GM21529 (cell line): ENCODE results near the gene UNC45A.
"Not testable (repeated sequence)": the region's sequence is repeated elsewhere in the genome, so short reads cannot be mapped to it uniquely, and the experiment has no call there.

Experiments used
- ATAC-seq: cut with Tn5 transposase; IDR thresholded peaks from one replicate; pipeline ENCODE4 v1.9.1; 2021; ENCODE audit not compliant: unreplicated experiment

The UNC45A gene

DNA sequence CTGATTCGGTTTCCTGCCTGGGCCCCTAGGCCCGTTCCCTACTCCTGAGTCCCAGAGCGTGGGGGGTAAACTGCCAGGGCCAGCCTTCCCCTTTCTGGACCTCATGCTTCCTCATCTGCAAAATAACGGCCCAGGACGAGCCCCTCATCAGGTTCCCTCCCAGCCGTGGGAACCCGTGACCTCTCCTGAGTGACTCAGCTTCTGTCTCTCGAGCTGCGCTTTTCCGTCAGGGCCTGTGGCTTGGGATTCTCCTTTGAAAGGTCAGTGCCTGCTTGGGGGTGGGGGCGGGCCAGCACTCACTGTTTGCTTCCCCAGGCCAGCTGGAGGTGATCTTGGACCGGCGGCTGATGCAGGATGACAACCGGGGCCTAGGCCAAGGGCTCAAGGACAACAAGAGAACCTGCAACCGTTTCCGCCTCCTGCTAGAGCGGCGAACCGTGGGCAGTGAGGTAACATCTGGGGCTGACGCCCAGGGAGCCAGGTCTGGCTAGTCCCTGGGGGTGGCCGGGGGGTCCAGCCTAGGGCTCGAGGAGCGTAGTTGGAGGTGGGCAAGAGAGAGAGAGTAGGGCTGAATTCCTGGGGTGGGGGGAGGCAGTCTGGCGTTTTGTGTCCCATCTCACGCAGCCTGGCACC is 19.2 kb upstream of the UNC45A start:
- ATAC-seq: no peak

DNA sequence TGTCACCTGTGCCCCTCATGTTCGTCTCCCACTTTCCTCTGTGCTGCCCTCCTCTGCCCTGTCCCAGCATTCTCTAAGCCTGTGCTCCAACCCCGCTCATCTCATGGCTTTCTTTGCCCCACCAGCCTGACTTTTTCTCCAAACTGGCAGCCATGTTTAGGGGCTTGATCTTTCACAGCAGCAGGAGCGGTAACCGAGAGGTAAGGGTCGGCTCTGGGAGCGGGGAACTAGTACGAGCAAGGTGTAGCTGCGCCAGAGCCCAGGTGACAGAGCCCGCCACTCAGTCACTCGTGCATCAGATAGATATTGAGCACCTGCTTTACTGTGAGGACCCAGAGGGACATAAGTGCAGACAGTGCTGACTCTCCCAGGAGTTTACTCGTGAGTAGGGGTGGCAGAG is 18.6 kb upstream of the UNC45A start:
- ATAC-seq: no peak

DNA sequence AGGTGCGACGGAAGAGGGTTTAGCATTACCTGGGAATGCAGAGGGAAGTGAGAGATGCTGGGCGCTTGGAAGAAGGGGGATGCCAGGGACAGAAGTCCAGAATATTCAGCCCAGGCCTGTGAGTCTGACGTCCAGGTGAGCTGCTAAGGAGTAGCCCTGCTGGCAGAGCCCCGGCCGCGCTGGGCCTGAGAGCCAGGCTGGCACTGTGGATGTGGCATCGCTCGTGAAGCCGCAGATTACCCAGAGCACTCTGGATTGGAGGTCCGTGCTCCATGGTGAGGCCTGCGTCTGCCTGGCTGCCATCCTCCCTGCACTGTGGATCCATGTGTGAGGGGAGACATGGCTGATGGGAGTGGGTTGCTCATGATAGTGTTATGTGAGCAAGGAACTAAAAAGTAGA is 17.5 kb upstream of the UNC45A start:
- no peak for ATAC-seq

DNA sequence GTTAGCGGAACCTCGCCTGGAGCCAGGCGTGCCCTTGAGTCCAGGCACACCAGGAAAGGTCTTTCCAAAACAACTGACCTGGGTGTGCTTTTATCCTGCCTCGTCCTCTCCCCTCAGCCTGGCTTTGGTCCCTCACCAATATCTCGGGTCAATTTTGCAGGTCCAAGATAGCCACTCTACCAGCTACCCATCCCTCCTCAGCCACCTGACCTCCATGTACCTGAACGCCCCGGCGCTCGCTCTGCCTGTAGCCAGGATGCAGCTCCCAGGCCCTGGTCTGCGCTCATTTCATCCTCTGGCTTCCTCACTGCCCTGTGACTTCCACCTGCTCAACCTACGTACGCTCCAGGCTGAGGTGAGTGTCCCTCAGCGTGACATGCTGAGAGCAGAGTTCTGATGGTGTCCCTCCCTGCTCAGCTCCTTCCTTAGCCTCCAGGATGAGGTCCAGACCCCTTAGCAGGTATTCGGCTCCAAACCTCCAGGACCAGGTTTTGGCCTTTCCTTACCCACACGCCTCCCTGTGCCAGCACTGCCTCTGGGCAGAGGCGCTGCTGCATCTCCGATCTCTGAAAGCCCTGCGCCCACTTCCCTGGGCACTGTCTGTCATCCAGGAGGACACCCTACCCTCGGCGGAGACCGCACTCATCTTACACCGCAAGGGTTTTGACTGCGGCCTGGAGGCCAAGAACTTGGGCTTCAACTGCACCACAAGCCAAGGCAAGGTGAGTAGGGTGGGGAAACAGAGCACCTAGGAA is 16.9 kb upstream of the UNC45A start:
- ATAC-seq: no peak

DNA sequence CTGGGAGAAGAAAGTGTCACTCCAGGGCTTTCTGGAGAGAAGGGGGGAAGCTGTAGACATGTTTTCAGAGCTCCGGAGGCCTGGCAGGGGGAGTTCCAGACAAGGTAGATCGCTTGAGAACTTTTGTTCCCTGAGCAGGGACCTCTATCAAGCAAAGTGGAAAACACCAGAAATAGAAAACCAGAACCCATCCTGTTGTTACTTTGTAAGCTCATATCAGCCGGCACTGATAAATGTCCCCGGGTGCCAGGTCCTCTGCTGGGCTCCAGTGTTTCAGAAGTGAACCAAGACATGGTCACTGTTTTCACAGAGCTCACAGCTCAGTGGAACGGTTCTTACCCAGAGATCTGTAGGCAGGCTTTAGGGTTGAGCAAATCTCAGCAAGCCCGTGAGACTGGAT is 16.2 kb upstream of the UNC45A start:
- no peak for ATAC-seq

DNA sequence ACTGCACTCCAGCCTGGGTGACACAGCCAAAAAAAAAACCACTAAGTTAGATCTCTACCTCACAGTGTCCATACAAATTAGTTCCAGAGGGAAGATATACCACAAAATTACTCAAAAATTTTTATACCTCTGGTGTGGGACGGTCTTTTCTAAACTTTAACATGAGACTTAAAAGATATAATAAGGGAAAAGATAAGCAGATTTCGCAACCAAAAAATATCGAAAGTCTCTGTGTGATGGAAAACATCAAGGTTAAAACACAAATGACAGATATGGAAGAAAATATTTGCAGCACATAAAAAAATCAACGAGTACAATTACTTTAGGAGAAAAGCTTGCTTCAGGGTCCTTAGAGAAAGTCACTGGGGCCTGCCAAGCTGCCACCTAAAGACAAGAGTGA is 13.2 kb upstream of the UNC45A start:
- no peak for ATAC-seq

DNA sequence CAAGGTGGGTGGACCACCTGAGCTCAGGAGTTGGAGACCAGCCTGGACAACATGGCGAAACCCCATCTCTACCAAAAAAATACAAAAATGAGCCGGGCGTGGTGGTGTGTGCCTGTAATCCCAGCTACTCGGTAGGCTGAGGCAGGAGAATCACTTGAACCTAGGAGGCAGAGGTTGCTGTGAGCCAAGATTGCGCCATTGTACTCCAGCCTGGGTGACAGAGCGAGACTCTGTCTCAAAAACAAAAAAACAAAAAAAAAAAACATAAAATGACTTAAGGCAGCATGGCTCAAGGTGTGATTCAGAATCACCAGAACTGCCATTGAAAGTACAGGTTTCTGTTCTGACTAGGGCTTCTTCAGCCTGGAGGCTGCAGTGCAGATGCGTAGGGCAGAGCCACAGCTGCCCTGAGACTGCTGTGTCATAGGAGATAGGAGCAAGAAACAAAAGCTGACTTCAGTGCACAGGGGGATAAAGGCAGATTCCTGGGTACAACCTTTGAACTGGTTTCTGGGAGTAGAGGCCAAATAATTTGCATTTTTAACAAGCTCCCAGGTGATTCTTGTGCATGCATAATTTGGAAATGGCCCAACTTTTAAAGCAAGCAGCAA is 12.3 kb upstream of the UNC45A start:
- ATAC-seq: peak; percentile 82

DNA sequence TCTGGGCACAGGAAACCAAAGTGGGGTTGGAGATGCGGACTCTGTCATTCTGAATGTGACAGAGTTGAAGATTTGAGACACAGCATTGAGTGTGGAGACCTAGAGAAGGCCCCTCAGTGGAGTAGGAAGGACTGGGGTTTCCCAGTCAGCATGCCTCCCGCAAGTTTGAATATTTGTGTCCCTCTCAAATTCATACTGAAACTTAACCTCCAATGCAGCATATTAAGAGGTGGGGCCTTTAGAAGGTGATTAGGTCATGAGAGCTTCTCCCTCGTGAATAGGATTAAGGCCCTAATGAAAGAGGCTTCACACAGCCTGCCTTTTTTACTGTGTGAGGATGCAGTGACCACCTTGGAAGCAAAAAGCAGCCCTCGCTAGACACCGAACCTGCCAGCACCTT is 10.7 kb upstream of the UNC45A start:
- peak; percentile 73 for ATAC-seq

DNA sequence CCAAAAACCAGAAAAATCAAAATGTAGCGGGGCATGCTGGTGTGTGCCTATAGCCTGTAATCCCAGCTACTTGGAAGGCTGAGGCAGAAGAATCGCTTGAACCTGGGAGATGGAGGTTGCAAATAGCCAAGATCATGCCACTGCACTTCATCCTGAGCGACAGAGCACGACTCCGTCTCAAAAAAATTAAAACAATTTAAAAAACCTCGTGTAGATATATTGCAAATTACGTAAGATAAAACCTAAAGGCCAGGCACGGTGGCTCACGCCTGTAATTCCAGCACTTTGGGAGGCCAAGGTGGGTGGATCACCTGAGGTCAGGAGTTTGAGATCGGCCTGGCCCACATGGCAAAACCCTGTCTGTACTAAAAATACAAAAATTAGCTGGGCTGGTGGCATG is 8.3 kb upstream of the UNC45A start:
- not testable (repeated sequence) for ATAC-seq

DNA sequence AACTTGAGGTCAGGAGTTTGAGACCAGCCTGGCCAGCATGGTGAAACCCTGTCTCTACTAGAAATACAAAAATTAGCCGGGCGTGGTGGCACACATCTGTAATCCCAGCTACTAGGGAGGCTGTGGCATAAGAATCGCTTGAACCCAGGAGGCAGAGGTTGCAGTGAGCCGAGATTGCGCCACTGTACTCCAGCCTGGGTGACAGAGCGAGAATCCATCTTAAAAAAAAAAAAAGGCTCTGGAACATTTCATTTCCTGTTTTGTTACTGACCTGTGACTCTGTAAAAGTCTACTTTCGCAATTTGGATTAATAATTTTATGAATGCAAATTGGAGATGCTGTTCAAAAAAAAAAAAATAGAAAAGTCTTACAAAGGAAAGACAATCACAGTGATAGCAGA is 7.0 kb upstream of the UNC45A start:
- not testable (repeated sequence) for ATAC-seq

DNA sequence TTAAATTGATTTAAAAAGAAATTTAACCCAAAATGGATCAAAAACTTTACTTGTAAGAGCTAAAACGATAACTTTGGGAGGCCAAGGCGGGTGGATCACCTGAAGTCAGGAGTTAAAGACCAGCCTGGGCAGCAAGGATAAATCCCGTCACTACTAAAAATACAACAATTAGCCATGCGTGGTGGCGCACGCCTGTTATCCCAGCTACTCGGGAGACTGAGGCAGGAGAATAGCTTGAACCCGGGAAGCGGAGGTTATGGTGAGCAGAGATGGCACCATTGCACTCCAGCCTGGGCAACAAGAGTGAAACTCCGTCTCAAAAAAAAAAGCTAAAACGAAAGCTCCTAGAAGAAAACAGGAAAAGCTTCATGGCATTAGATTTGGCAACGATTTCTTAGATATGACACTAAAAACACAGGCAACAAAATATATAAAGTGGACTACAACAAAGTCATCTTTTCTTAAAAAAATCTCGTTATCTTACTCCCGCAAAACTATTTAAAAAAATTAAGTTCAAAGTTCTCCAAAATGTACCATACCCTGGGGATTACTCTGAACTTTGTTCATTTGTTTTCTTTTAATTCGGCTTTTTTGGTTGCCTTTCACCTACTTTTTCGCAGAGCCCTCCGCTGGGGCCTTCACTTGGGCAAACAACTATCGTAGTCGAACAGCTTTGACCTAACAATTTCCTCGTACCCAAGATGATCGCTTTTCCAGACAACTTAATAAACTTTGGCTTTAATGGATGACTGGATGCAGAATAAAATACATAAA is 5.7 kb upstream of the UNC45A start:
- no peak for ATAC-seq

DNA sequence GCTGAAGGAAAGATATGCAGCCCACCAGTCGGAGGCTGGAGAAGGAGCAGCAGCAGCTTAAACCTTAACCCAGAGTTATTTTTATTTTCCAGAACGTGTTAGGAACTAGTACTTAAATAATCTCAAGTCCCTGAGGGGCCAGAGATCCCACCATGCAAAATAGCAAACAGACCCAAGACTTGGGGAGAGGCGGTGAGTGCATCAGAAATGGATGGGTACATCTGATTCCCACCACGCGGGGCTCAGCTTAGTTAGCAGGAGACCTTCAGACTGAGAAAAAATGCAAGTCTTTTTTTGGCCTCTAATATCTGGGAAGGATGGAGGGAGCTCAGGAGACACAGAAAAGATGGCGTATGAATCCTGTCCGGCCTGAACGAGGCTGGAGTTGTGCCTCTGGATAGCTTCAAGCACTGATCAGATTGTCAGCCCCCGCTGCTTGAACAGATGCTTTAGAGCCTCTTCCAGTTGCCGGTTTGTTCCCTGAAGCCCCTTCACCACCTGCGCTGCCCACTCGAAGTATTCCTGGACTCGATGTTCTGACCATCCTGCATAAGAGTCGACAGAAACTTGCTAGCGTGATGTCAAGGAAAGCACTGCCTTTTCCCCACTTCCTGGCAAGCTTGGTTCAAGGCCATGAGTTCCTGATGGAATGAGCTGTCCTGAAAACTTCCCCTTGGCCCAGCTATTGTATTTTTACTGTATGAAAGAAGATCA is 4.1 kb upstream of the UNC45A start:
- ATAC-seq: no peak

DNA sequence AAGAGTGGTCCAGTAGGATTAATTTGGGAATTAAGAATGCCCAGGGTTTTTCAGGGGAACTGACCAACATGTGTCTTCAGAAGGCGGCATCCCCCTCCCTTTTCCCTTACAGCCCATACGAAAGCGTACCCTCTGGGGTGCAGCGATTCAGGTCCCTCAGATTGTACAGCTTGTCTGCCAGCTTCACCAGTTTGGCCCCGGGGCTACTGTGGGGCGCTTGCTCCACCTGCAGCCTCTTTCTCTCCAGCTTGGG is 3.6 kb upstream of the UNC45A start:
- ATAC-seq: no peak

DNA sequence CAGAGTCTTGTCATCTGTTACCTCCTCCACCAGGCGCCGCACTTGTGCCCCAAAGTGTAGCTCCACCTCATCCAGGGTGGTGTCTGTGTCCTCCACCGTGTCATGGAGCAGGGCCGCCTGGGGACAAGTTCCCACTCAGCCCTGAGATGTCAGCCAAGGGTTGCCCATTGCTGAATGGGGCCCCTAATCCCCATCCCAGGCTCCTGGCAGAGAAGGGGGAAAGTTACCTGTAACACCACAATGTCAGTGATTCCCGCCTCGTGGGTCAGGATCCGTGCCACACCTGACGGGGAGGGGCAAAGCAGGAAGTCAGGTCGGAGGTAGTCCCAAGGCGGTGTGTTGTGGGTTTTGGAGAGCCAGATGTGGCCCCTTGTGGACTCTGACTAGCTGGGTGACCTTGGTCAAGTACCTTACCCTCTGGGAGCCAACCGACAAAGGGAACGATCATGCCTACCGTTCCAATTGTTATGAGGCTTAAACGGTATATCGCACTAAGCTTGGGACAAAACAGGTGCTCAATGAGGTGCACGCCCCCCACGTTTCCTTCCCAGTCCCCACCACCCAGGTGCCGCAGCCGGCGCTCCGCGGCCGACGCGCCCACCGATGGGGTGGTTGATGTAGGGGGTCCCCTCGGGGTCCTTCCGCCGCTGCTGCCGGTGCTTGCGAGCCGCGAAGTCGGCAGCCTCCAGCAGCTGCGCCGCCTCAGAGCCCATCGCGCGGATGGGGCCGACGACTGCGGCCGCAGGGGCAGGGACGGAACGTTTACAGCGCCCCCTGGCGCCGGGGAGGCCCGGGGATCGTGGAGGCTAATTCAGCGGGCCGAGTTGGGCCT is 3.0 kb upstream of the UNC45A start, which contains the start of gene HDDC3:
Gene HDDC3, minus strand, starts transcription at position 722 of the 832 bp plus-strand sequence. Its CDS starts 9 bp downstream, at position 713.
- ATAC-seq: peak; percentile 46

DNA sequence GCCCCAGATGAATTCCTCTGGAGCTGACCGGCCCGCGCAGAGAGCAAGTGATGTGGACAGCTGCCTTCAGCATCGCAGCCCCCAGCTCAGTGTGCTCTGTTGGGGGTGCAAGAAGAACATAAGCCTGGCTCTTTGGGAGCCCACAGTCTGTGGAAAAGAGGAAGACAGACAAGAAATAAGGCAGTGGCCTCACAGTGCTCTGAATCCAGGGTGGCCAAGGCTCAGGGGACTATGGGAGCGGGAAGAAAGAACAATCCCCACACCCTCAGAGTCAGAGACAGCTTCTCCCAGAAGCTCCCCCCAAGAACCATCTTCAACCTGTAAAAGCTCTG is 2.5 kb upstream of the UNC45A start:
- ATAC-seq: no peak

DNA sequence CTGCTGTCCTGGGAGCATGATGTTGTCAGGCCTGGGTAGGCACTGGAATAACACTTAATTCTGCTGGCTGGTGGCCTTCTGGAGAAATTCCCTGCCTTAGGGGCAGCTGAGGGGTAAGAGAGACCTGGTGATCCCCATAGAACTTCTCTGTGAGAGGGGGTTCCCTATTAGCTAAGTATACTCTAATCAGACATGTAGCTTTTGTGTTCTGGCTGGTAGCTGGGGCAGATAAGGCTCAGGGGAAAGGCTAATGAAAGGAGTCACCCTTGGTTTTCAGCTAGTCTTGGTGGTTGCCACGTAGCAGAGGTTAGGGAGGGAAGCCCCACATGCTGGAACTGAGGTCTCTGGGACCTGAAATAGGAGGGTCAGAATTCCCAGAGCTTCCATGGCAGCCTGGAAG is 1.8 kb upstream of the UNC45A start:
- no peak for ATAC-seq

DNA sequence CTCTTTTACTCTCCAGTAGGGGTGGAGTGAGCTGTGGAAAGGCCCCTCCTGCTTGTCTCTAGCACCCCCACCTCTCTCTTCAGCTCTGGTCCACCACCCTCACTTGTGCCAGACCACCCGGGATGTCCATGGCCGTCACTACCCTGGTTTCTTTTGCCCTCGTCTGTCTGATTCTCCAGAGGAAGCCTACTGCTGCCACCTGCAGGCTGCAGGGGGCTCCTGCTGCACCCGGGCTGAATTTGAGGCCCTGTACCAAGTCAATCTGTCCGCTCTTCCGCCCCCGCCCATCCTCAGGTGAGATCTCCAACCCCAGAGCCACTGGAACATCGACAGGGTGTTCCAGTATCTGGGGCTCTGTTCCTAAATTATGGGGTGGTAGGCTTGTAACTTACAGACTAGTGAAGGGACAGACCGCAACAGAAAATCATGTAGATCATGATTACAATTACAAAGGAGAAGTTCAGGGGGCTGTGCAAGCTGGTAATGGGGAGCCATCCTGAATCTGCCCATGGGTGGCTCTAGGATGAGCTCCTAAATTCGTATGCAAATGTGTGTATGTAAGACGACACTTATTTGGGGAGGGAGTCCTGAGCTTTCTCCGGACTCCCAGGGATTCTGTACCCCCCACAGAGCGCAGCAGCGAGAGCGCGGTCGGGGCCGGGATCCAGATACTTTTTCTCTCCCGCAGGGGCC is 683 bp upstream of the UNC45A start:
- peak; percentile 31 for ATAC-seq

DNA sequence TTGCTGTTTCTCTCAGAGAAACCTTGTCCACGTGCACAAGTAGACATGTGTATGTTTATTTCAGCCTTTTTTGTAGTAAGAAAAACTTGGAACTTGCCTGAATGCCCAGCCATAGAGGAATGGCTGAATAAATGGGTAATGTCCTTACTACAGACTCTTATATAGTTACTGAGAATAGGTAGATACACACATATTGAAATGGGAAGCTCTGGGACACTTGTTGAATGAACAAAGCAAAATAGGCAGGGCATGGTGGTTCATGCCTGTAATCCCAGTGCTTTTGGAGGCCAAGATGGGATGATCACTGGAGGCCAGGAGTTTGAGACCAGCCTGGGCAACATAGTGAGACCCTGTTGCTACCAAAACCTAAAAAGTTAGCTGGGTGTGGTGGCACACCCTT is 1.7 kb downstream of the UNC45A start:
- no peak for ATAC-seq

DNA sequence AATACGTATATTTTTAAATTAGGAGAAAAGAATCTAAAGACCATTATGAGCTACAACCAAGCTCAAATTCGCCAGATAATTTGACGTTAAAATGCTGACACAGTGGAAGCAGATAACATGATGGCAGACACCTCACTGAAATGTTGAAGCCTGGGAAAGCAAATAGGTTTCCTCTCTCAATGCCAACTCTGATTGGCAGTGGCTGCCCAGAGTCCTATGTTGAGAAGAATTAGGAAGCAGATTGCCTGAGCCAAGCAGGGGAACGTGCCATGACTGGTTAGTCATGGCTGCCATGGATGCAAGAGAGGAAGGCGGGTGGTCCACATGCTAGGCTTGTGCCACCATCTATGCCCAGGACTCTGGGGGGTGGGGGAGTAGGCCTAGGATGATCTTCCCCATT is 3.2 kb downstream of the UNC45A start:
- no peak for ATAC-seq

DNA sequence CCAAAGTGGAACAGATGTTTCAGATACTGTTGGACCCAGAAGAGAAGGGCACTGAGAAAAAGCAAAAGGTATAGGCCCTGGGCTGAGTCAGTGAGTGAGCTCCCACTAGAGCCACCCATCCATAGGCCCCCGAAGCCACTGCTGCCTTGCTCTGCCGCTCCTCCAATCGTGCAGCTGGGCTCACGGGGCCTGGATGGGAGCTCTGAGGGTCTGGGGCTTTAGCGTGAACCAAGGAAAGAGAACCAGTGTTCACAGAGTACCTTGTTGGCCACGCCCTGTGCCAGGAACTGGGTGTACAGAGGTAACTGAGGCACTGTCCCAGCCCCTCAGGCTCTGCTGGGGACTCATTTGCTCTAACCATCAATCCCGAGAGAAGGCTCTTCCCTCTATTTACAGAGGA is 4.7 kb downstream of the UNC45A start:
- no peak for ATAC-seq
